ENCODE measurements around the gene REXO5.

DNA sequence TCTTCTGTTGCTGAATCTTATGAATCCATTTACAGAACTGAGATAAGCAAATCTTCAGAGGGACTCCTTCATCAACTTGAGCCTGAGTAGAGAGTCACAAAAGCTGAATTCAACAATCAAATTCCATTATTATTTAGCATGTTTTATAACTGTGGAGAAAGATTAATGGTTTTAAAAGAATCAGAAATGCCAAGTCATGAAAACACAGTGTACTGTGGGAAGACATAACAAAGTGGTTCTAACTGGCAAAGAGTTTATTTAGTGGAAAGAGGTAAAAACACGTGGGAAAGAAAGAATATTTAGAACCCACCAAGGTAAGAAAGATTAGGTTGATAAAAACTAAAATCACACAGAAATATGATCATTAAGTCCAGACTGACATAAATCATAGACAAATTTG is 5.0 kb upstream of the REXO5 start:
- TF ChIP-seq ZBTB7A (tag by site-specific recombination; IDR thresholded peaks at IDR 0.05; ENCODE audit: low read depth) (no peak), ZNF560 (tag by site-specific recombination; IDR thresholded peaks at IDR 0.05; ENCODE audit: borderline replicate concordance) (no peak), ZNF239 (tag by site-specific recombination; IDR thresholded peaks at IDR 0.05) (no peak), ZNF404 (tag by site-specific recombination; IDR thresholded peaks at IDR 0.05) (no peak)
- TF ChIP-seq, protein P1, sequence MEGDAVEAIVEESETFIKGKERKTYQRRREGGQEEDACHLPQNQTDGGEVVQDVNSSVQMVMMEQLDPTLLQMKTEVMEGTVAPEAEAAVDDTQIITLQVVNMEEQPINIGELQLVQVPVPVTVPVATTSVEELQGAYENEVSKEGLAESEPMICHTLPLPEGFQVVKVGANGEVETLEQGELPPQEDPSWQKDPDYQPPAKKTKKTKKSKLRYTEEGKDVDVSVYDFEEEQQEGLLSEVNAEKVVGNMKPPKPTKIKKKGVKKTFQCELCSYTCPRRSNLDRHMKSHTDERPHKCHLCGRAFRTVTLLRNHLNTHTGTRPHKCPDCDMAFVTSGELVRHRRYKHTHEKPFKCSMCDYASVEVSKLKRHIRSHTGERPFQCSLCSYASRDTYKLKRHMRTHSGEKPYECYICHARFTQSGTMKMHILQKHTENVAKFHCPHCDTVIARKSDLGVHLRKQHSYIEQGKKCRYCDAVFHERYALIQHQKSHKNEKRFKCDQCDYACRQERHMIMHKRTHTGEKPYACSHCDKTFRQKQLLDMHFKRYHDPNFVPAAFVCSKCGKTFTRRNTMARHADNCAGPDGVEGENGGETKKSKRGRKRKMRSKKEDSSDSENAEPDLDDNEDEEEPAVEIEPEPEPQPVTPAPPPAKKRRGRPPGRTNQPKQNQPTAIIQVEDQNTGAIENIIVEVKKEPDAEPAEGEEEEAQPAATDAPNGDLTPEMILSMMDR (tag by site-specific recombination; IDR thresholded peaks at IDR 0.05) = no peak
